Endothelial cell of umbilical vein (primary cell): ENCODE data around the gene ING2. TPM values are rescaled to one million over a fixed set of nuclear protein-coding genes. Genes with fewer than 3 reads are reported as not detected.

ENCODE experiments used
- BruUV-seq: library from RNA; stranded (reverse); fragments of 400-500 nt; replicated peaks from 2 replicates; lab custom pipeline; 2021; lab: Mats Ljungman, UMichigan
- CTCF ChIA-PET: fragments of 300-600, 350-600 bp; sonication (Branson Sonifier 250); formaldehyde crosslinking; loops from one replicate; lab custom pipeline; 2021; ENCODE audit warnings: antibody characterized with exemption, inconsistent platforms; lab: Charles Lee
- POLR2A ChIA-PET: fragments of 300-600, 350-600 bp; sonication (Branson Sonifier 250); formaldehyde crosslinking; loops from one replicate; lab custom pipeline; 2021; ENCODE audit warnings: antibody characterized with exemption, inconsistent platforms; lab: Charles Lee
- DNase-seq: peaks from one replicate; pipeline ENCODE4 v3.0.0-alpha.2; 2011; ENCODE audit warnings: low read depth, low spot score
- FAIRE-seq: peaks from 2 replicates; lab custom pipeline; 2011; peaks lifted over from hg19 to GRCh38; lab: Jason Lieb, UNC
- H2AFZ ChIP-seq: 2 replicates; pipeline ENCODE4 v1.6.0; 2012; ENCODE audit warnings: low read depth, low read length, control low read depth, inconsistent platforms
- H3K27ac ChIP-seq: 2 replicates; pipeline ENCODE4 v1.5.1; 2011; ENCODE audit warnings: low read depth, mild to moderate bottlenecking, control low read depth, low read length, moderate library complexity; ENCODE audit not compliant: insufficient read depth
- H3K27me3 ChIP-seq, 2 experiments: 2 replicates each; pipeline versions ENCODE4 v1.6.0 to v1.6.1; 2011; ENCODE audit warnings: low read length in 2 of 2, mixed read lengths in 1 of 2; ENCODE audit not compliant: control insufficient read depth in 2 of 2, insufficient read depth in 2 of 2
- H3K36me3 ChIP-seq, 2 experiments: 2 replicates in 1 of 2; 3 replicates in 1 of 2; pipeline ENCODE4 v1.5.1; 2011; ENCODE audit warnings: low read length in 2 of 2, mild to moderate bottlenecking in 1 of 2, moderate library complexity in 1 of 2; ENCODE audit not compliant: control insufficient read depth in 2 of 2, insufficient read depth in 2 of 2; ENCODE audit errors: extremely low read depth in 1 of 2
- H3K4me1 ChIP-seq: 3 replicates; pipeline ENCODE4 v1.5.1; 2011; ENCODE audit warnings: mild to moderate bottlenecking, low read length; ENCODE audit not compliant: control insufficient read depth, insufficient read depth; ENCODE audit errors: extremely low read depth
- H3K4me2 ChIP-seq: 2 replicates; pipeline ENCODE4 v1.6.1; 2011; ENCODE audit warnings: low read length, control low read depth, mixed read lengths; ENCODE audit not compliant: insufficient read depth
- H3K4me3 ChIP-seq, 3 experiments: fragments of 200-600 bp in 1 of 3; sonication (generic), shearing (Covaris generic) in 1 of 3; replicated peaks in 1 of 3; 2 replicates each; pipeline ENCODE4 v1.5.1; 2011 to 2016; ENCODE audit warnings: control low read depth in 3 of 3, low read length in 3 of 3, mild to moderate bottlenecking in 2 of 3, inconsistent platforms in 1 of 3, low read depth in 1 of 3, moderate library complexity in 1 of 3; ENCODE audit not compliant: insufficient read depth in 1 of 3
- H3K79me2 ChIP-seq: 2 replicates; pipeline ENCODE4 v1.6.0; 2012; ENCODE audit warnings: low read length, inconsistent platforms; ENCODE audit not compliant: control insufficient read depth, insufficient read depth
- H3K9ac ChIP-seq: replicated peaks from 2 replicates; pipeline ENCODE3; 2011; ENCODE audit warnings: low read length, control low read depth; ENCODE audit not compliant: insufficient read depth; ENCODE audit errors: extremely low read depth
- H3K9me1 ChIP-seq: replicated peaks from 3 replicates; pipeline ENCODE4 v1.6.0; 2011; ENCODE audit warnings: mild to moderate bottlenecking, low read length; ENCODE audit not compliant: control insufficient read depth, insufficient read depth; ENCODE audit errors: extremely low read depth
- H3K9me3 ChIP-seq: replicated peaks from 2 replicates; pipeline ENCODE4 v1.5.1; 2012; ENCODE audit warnings: low read length, inconsistent platforms; ENCODE audit not compliant: control insufficient read depth, insufficient read depth
- H4K20me1 ChIP-seq: replicated peaks from 2 replicates; pipeline ENCODE3; 2011; ENCODE audit warnings: mild to moderate bottlenecking, low read length; ENCODE audit not compliant: control insufficient read depth, insufficient read depth; ENCODE audit errors: extremely low read depth
- CTCF ChIP-seq, 2 donors: IDR thresholded peaks; 1 replicate in 1 of 2; 2 replicates in 1 of 2; pipeline ENCODE4 v1.5.1; 2011; ENCODE audit warnings: low read length in 2 of 2, mild to moderate bottlenecking in 2 of 2, moderate library complexity in 2 of 2, control low read depth in 1 of 2, inconsistent platforms in 1 of 2, low read depth in 1 of 2; ENCODE audit not compliant: insufficient read depth in 1 of 2; ENCODE audit errors: extremely low read depth in 1 of 2
- EZH2 ChIP-seq: IDR thresholded peaks from 2 replicates; pipeline ENCODE4 v1.6.1; 2012; ENCODE audit warnings: borderline replicate concordance, low read depth, mild to moderate bottlenecking, moderate library complexity, low read length, inconsistent platforms; ENCODE audit not compliant: severe bottlenecking
- FOS ChIP-seq: IDR thresholded peaks from 2 replicates; pipeline ENCODE4 v1.6.1; 2011; ENCODE audit warnings: mild to moderate bottlenecking, low read length, moderate library complexity, borderline replicate concordance; ENCODE audit not compliant: insufficient read depth
- GATA2 ChIP-seq: IDR thresholded peaks from 2 replicates; pipeline ENCODE4 v1.7.0; 2011; ENCODE audit warnings: low read depth, mild to moderate bottlenecking, moderate library complexity, mixed read lengths, low read length; ENCODE audit not compliant: insufficient read length, insufficient read depth
- JUN ChIP-seq: IDR thresholded peaks from 2 replicates; pipeline ENCODE4 v1.6.1; 2011; ENCODE audit warnings: borderline replicate concordance, low read depth; ENCODE audit not compliant: insufficient read length, insufficient read depth
- MYC ChIP-seq: IDR thresholded peaks from one replicate; pipeline ENCODE4 v1.6.1; 2011; ENCODE audit warnings: mild to moderate bottlenecking, low read depth, low read length
- POLR2A ChIP-seq: IDR thresholded peaks from 2 replicates; pipeline ENCODE4 v1.6.1; 2012; ENCODE audit warnings: low read depth, mild to moderate bottlenecking, control low read depth, low read length
- POLR2AphosphoS5 ChIP-seq: IDR thresholded peaks from 2 replicates; pipeline ENCODE4 v1.6.1; 2012; ENCODE audit warnings: low read depth, mild to moderate bottlenecking, control low read depth, low read length, moderate library complexity; ENCODE audit not compliant: insufficient read depth
- dilution Hi-C: fragments of 300-500 bp; cut with MboI; formaldehyde crosslinking; loops from one replicate; pipeline ENCODE4 v1.15.0; 2019; ENCODE audit warnings: low sequenced_read_pairs; ENCODE audit not compliant: extremely low pct_ligation_motif_present
- intact Hi-C: fragments of 100-400 bp; cut with micrococcal nuclease; formaldehyde crosslinking; loops from one replicate; pipeline ENCODE4 v1.10.0; 2022
- polyA plus RNA-seq, 4 experiments: library from polyadenylated mRNA; depleted of rRNA in 3 of 4; stranded (reverse) in 3 of 4; unstranded in 1 of 4; fragments of >200 nt; gene quantifications; 2 replicates each; pipeline versions ENCODE4 v1.2.1 to v1.2.3, GENCODE V29; 2011 to 2012; ENCODE audit warnings: missing spikeins in 1 of 4
- total RNA-seq: library from RNA; stranded (reverse); gene quantifications from 2 replicates; pipeline ENCODE4 v1.2.3, GENCODE V29; 2021
- TF ChIP-seq, protein P1 (sequence below): IDR thresholded peaks from 2 replicates; pipeline ENCODE4 v1.6.1; 2011; ENCODE audit not compliant: insufficient read depth, insufficient read length

Gene ING2
- total and polyA plus RNA-seq, 2 donors (not counting 3 experiments of a cell fraction or from before 2014, with no cell fraction given): 2.7 to 8.4 TPM

DNA sequence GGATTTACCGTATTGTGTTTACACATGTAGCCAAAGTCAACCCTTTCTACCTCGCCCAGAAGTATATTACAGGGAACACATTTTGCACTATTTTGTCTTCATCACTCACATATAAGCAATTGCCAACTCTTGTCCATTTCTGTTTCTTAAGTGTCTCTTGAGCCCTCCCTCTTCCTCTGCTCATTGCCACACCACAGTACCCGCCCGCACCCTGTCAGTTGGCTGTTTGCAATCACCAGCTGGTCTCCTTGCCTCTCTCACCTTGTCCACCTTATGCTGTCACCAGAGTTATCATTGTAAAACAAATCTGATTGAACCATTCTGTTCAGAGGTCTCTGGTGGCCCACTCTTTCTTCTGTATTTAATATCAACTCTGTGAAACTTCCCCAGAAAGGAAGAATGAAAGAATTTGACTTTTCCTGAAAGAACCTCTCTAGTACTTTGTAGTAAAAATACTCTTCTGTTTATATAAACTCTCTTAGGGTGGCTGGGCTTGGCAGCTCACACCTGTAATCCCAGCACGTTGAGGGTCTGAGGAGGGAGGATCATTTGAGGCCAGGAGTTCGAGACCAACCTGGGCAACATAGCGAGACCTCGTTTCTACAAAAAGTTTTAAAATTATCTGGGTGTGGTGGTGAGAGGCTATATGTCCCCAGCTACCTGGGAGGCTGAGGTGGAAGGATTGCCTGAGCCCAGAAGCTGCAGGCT, 50.2 kb downstream of the ING2 start:
- ChIA-PET POLR2A (no interaction called here), CTCF (no interaction called here)
- no peak overlapping the region for H3K27ac ChIP-seq
- H2AFZ ChIP-seq: no peak overlapping the region
- H3K79me2 ChIP-seq: no peaks in the 10 kb centered on the region
- no peak overlapping the region for H3K9ac ChIP-seq
- no peaks in the 10 kb centered on the region for H3K4me1 ChIP-seq
- no peaks in the 10 kb centered on the region for H4K20me1 ChIP-seq
- intact Hi-C loops: no loop called here
- no peaks in the 10 kb centered on the region for H3K9me3 ChIP-seq
- DNase-seq (no peak), FAIRE-seq (no peak)
- no peak overlapping the region for H3K4me3 ChIP-seq
- H3K27me3 ChIP-seq: peaks cover 0 to 4% of the 10 kb centered on the region in 2 experiments
- H3K36me3 ChIP-seq: no peaks in the 10 kb centered on the region
- no peaks in the 10 kb centered on the region for H3K9me1 ChIP-seq
- dilution Hi-C loops: no loop called here
- no peak overlapping the region for H3K4me2 ChIP-seq
- BruUV-seq: no TSS peak
- TF ChIP-seq GATA2 (no peak), MYC (no peak), JUN (no peak), POLR2A (no peak), CTCF (IDR thresholded peaks at IDR 0.05; ENCODE audit: extremely low read depth in 1 of 2, insufficient read depth in 1 of 2, low read depth in 1 of 2, low read length in 2 of 2) (no peak), FOS (no peak), EZH2 (no peak), POLR2AphosphoS5 (no peak)
- TF ChIP-seq, protein P1, sequence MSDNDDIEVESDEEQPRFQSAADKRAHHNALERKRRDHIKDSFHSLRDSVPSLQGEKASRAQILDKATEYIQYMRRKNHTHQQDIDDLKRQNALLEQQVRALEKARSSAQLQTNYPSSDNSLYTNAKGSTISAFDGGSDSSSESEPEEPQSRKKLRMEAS: no peak
